HepG2 (cell line): Measurements from ENCODE around the gene GDAP1L1. TPM values are rescaled to one million over a fixed set of nuclear protein-coding genes. Genes with fewer than 3 reads are reported as not detected.

ENCODE experiments used
- ADNP ChIP-seq: sonication (generic); formaldehyde crosslinking; IDR thresholded peaks from 2 replicates; pipeline ENCODE4 v1.4.0; 2020; ENCODE audit warnings: missing genetic modification reagents
- BHLHE40 ChIP-seq: IDR thresholded peaks from 2 replicates; pipeline ENCODE4 v1.6.1; 2011; ENCODE audit warnings: low read length, improper control_type of control experiment
- FOXP1 ChIP-seq, 2 experiments: fragments of 450-650 bp in 1 of 2; IDR thresholded peaks; 2 replicates each; pipeline ENCODE4 v1.6.1; 2017 to 2018; ENCODE audit warnings: antibody characterized with exemption in 1 of 2
- JUND ChIP-seq: sonication (generic); formaldehyde crosslinking; IDR thresholded peaks from 2 replicates; pipeline ENCODE4 v1.8.0; 2022; ENCODE audit warnings: mild to moderate bottlenecking, missing genetic modification reagents
- MAZ ChIP-seq, 2 experiments: sonication (generic) in 1 of 2; formaldehyde crosslinking in 1 of 2; IDR thresholded peaks; 2 replicates each; pipeline versions ENCODE4 v1.5.0 to v1.6.1; 2012 to 2020; ENCODE audit warnings: low read depth in 2 of 2, mild to moderate bottlenecking in 2 of 2, borderline replicate concordance in 1 of 2, improper control_type of control experiment in 1 of 2, low read length in 1 of 2, missing genetic modification reagents in 1 of 2, moderate library complexity in 1 of 2
- PCBP1 ChIP-seq: fragments of 200-400 bp; formaldehyde crosslinking; IDR thresholded peaks from 2 replicates; pipeline ENCODE4 v1.6.1; 2017; ENCODE audit warnings: mild to moderate bottlenecking, low read depth, low read length, borderline replicate concordance
- PCBP2 ChIP-seq: fragments of 200-400 bp; formaldehyde crosslinking; optimal IDR thresholded peaks from 2 replicates; pipeline ENCODE3; 2018; ENCODE audit warnings: low read length, low read depth; ENCODE audit not compliant: poor library complexity, severe bottlenecking
- PRDM10 ChIP-seq: sonication (generic); formaldehyde crosslinking; IDR thresholded peaks from 2 replicates; pipeline ENCODE4 v1.4.0; 2020; ENCODE audit warnings: low read depth, missing genetic modification reagents
- REXO4 ChIP-seq: sonication (generic); formaldehyde crosslinking; IDR thresholded peaks from 2 replicates; pipeline ENCODE4 v1.8.0; 2022; ENCODE audit warnings: missing genetic modification reagents, mild to moderate bottlenecking, borderline replicate concordance
- SSRP1 ChIP-seq: IDR thresholded peaks from 2 replicates; pipeline ENCODE4 v1.6.1; 2016; ENCODE audit warnings: control low read depth
- STAT5B ChIP-seq: sonication (generic); formaldehyde crosslinking; IDR thresholded peaks from 2 replicates; pipeline ENCODE4 v1.4.0; 2020; ENCODE audit warnings: missing genetic modification reagents
- TFDP2 ChIP-seq: sonication (generic); formaldehyde crosslinking; IDR thresholded peaks from 2 replicates; pipeline ENCODE4 v1.4.0; 2020; ENCODE audit warnings: missing genetic modification reagents
- ZKSCAN8 ChIP-seq: IDR thresholded peaks from 2 replicates; pipeline ENCODE4 v1.6.1; 2016; ENCODE audit warnings: borderline replicate concordance, missing genetic modification reagents, missing compliant biosample characterization
- ZNF280B ChIP-seq: sonication (generic); formaldehyde crosslinking; IDR thresholded peaks from 2 replicates; pipeline ENCODE4 v1.5.0; 2020; ENCODE audit warnings: missing genetic modification reagents, mild to moderate bottlenecking, borderline replicate concordance
- ZNF740 ChIP-seq: sonication (generic); formaldehyde crosslinking; IDR thresholded peaks from 2 replicates; pipeline ENCODE4 v1.4.0; 2020; ENCODE audit warnings: missing genetic modification reagents
- polyA plus RNA-seq, 8 experiments: library from polyadenylated mRNA; depleted of rRNA in 3 of 8; stranded (reverse) in 7 of 8; unstranded in 1 of 8; fragments of >200 nt; fragmentation: Illumina TruSeq in 4 of 8; extraction: Trizol in 4 of 8; gene quantifications; 2 replicates each; pipeline versions ENCODE4 v1.2.1 to v1.2.3, GENCODE V29; 2011 to 2016; ENCODE audit warnings: low read depth in 4 of 8, missing spikeins in 1 of 8, mixed read lengths in 1 of 8; ENCODE audit not compliant: insufficient read depth in 1 of 8
- total RNA-seq, 5 experiments: library from RNA; depleted of rRNA; stranded (reverse); fragments of >200 nt; fragmentation: Illumina TruSeq; extraction: Trizol; gene quantifications; 2 replicates each; pipeline ENCODE4 v1.2.3, GENCODE V29; 2016; ENCODE audit warnings: low read depth in 1 of 5
- TF ChIP-seq, protein P1 (sequence below): sonication (generic); formaldehyde crosslinking; IDR thresholded peaks from 2 replicates; pipeline ENCODE4 v1.5.0; 2020; ENCODE audit warnings: mild to moderate bottlenecking, missing genetic modification reagents
- TF ChIP-seq, protein P2 (sequence below): sonication (generic); formaldehyde crosslinking; IDR thresholded peaks from 2 replicates; pipeline ENCODE4 v1.8.1; 2022; ENCODE audit warnings: mild to moderate bottlenecking, missing genetic modification reagents

Gene GDAP1L1
- total and polyA plus RNA-seq, 2 of the 13 experiments (the other 11 are each of a cell fraction or from before 2014, with no cell fraction given): 0.04 TPM; not detected in 1

DNA sequence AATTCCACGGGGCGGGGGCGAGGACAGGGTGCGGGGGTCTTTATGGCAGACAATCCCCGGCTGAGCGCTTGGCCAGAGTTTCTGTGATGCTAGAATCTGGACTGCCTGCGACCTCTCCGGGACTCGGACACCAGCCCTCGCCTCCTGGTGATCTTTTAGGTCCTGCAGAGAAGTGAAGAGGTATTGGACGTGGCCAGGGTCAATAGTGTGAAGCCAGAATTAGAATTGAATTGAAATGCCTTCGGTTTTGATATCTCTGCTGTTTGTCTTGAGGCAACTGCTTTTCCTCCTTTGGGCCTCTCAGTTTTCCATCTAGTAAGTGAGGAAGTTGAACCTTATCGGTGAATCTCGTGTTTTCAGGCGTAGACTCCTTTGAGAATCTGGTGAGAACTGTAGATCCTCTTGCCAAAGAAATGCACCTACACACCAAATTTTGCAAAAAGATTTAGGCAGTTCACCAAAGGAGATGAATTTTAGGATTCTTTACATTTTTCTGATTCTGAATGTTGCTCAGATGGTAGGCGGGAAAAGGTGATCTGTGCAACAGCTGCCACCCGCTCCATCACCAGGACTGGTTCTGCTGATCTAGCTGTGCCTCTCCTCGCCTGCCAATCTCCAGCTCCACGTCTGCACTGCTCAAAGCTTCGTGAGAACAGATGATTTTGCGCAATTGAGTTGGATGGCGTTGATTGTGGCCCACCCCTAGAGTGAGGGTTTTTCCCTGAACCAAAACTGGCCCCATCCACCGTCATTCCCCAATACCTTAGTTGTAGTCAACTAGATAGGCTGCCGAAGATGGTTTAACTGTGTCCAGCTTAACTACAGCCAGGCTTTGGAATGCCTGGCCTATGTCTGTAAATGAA is 35.7 kb upstream of the GDAP1L1 start (continued):
- no peak for TF ChIP-seq TFDP2 (CRISPR knock-in tag)
- TF ChIP-seq JUND (CRISPR knock-in tag): 0 out of 2 replicates have a peak, but pooled peaks have one; percentile 2
- TF ChIP-seq PRDM10 (CRISPR knock-in tag): no peak
- no peak for TF ChIP-seq PCBP1
- TF ChIP-seq ZKSCAN8 (CRISPR knock-in tag): no peak; the same call in 1 of the 2 replicates
- TF ChIP-seq, protein P1, sequence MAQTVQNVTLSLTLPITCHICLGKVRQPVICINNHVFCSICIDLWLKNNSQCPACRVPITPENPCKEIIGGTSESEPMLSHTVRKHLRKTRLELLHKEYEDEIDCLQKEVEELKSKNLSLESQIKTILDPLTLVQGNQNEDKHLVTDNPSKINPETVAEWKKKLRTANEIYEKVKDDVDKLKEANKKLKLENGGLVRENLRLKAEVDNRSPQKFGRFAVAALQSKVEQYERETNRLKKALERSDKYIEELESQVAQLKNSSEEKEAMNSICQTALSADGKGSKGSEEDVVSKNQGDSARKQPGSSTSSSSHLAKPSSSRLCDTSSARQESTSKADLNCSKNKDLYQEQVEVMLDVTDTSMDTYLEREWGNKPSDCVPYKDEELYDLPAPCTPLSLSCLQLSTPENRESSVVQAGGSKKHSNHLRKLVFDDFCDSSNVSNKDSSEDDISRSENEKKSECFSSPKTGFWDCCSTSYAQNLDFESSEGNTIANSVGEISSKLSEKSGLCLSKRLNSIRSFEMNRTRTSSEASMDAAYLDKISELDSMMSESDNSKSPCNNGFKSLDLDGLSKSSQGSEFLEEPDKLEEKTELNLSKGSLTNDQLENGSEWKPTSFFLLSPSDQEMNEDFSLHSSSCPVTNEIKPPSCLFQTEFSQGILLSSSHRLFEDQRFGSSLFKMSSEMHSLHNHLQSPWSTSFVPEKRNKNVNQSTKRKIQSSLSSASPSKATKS (CRISPR knock-in tag): no peak
- no peak for TF ChIP-seq ADNP (CRISPR knock-in tag)
- TF ChIP-seq STAT5B (CRISPR knock-in tag): no peak
- no peak for TF ChIP-seq ZNF740 (CRISPR knock-in tag)
- TF ChIP-seq, protein P2, sequence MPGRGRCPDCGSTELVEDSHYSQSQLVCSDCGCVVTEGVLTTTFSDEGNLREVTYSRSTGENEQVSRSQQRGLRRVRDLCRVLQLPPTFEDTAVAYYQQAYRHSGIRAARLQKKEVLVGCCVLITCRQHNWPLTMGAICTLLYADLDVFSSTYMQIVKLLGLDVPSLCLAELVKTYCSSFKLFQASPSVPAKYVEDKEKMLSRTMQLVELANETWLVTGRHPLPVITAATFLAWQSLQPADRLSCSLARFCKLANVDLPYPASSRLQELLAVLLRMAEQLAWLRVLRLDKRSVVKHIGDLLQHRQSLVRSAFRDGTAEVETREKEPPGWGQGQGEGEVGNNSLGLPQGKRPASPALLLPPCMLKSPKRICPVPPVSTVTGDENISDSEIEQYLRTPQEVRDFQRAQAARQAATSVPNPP: 0 out of 2 replicates have a peak, but pooled peaks have one; percentile 28
- TF ChIP-seq REXO4 (CRISPR knock-in tag): no peak
- no peak for TF ChIP-seq BHLHE40
- TF ChIP-seq PCBP2: no peak
- no peak for TF ChIP-seq MAZ (IDR thresholded peaks at IDR 0.05; ENCODE audit: borderline replicate concordance, low read depth, low read length)
- no peak for TF ChIP-seq MAZ (CRISPR knock-in tag; IDR thresholded peaks at IDR 0.05; ENCODE audit: low read depth)
- TF ChIP-seq FOXP1 (IDR thresholded peaks at IDR 0.05): no peak
- no peak for TF ChIP-seq FOXP1 (CRISPR knock-in tag; IDR thresholded peaks at IDR 0.05)
- no peak for TF ChIP-seq ZNF280B (CRISPR knock-in tag)
- peak; percentile 28; the same call in 1 of the 2 replicates for TF ChIP-seq SSRP1 (CRISPR knock-in tag)
